Astrocyte of the hippocampus (primary cell): Measurements from ENCODE around the gene OR4B1.
"Not testable (repeated sequence)": the region's sequence is repeated elsewhere in the genome, so short reads cannot be mapped to it uniquely, and the experiment has no call there.

Source experiments
- DNase-seq: peaks from one replicate; pipeline ENCODE4 v3.0.0; 2011; ENCODE audit warnings: low read depth, low spot score

Gene OR4B1, protein sequence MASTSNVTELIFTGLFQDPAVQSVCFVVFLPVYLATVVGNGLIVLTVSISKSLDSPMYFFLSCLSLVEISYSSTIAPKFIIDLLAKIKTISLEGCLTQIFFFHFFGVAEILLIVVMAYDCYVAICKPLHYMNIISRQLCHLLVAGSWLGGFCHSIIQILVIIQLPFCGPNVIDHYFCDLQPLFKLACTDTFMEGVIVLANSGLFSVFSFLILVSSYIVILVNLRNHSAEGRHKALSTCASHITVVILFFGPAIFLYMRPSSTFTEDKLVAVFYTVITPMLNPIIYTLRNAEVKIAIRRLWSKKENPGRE

DNA sequence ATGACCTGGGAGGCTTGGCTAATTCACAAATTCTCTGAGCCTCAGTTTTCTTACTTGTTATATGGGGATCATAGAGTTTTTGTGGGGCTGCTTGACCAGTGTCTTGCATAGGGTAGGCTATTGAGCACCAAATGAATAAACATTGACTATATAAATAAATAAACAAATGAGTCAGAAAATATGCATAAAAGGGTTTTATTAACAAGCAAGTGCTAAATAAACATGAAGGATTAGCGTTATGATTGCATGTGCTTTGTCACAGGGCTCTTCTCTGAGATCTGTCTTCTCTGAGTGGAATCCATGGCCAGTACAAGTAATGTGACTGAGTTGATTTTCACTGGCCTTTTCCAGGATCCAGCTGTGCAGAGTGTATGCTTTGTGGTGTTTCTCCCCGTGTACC, at the start of gene OR4B1:
Gene OR4B1 (plus strand): TSS at position 301 of the 400 bp plus-strand sequence. CDS start 0 bp downstream, at position 301.
- DNase-seq = no peak

DNA sequence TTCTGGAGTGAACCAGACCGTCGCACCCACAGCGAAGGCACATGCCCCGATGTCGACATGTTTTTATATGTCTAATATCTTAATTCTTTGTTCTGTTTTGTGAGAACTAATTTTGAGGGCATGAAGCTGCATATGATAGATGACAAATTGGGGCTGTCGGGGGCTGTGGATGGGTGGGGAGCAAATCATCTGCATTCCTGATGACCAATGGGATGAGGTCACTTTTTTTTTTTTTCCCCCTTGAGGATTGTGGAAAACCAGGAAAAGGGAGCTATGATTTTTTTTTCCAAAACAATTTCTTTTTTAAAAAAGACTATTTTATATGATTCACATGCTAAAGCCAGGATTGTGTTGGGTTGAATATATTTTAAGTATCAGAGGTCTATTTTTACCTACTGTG, 49.2 kb upstream of the OR4B1 start:
- no peak for DNase-seq

DNA sequence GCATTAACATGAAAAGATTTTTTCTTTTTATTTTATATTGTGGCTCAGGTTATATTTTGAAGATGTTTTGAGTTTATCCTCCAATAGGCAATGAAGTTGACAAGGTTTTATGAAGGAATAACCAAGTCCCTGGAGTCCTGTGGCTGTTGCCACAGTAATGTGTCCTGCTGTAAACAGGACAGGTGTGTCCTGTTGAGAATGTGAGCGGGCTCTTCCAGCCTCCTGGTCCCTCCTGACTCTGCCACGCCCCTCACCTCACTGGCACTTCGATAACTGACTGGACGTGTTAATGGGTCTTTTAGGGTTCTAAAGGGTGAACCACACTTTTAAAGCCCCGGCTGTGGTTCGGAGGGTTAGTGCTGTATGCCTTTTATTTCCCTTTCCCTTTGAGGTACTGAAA, 47.8 kb upstream of the OR4B1 start:
- no peak for DNase-seq

DNA sequence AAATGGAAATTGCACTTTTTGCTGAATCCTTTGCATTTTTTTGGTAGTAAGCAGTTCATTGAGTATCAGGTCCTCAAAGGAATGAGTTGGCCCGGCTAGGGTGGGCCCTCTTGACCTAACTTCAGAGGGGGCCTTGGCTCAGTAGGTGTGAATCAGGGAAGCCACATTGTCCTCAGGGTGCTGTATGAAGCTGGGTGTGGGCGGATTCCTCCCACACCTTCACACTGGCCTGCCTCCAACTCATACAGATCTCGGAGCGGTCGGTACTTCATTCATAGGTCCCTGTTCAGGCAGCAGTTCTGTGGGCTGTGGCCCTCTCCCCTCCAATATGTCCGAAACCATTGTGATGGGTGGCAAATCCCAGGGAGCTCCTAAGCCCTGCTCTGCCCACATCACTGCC, 47.4 kb upstream of the OR4B1 start:
- no peak for DNase-seq

DNA sequence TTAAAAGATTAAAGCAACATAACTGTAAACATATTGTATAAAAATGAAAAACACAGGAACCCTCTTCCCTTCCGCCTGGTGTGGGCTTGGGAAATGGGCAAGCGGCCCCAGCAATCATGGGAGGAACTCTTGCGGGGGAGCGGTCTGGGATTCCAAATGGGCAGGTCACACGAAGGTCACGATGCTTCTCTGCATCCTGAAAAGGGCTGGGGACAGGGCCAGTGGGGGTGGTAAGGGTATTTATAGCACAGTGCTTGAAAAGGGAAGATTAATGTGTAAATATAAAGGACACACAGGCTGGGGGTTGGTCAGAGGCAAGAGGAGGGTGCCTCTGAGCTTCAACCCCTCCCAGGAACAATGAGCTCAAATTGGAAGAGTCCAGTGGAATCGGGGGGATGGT, 46.9 kb upstream of the OR4B1 start:
- DNase-seq = no peak

DNA sequence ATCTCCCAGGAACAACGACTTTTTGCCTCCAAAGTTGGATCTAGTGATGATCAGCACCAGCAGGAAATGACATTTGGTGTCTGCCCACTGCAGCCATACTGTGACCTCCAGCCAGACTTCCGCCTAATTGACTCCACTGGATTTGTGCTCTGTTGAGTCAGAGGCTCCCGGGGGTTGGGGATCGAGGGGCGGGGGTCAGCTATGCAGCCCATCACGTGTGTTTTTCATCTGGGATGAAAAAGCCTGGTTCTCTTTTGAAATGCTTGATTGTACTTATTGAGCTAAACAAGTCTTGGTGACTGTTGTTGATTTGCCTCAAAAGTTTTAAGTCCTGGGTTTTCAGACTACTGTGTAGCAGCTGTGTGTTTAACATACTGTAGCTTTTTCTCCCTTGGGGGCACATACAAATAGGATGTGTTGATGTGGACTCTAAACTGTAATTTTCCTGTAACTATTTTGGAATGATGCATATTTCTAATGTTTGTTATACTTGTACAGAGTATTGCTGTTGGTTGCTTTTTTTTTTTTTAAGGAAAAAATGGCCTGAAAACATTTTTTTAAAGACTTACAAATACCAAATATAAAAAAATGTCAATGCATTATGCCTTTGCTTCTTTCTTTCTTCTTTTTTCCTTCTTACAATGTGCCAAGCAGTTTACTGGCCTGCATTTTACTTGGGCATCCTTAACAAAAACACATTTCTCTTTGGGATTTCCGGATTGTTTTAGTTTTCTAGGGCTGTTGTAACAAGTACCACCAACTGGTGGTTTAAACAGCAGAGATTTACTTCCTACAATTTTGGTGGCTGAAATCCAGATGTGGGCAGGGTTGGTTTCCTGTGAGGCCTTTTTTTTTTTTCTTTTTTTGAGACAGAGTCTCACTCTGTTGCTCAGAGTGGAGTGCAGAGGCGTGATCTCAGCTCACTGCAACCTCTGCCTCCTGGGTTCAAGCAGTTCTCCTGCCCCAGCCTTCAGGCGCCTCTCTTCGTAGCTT, 46.1 kb upstream of the OR4B1 start:
- peak; percentile 15 for DNase-seq

DNA sequence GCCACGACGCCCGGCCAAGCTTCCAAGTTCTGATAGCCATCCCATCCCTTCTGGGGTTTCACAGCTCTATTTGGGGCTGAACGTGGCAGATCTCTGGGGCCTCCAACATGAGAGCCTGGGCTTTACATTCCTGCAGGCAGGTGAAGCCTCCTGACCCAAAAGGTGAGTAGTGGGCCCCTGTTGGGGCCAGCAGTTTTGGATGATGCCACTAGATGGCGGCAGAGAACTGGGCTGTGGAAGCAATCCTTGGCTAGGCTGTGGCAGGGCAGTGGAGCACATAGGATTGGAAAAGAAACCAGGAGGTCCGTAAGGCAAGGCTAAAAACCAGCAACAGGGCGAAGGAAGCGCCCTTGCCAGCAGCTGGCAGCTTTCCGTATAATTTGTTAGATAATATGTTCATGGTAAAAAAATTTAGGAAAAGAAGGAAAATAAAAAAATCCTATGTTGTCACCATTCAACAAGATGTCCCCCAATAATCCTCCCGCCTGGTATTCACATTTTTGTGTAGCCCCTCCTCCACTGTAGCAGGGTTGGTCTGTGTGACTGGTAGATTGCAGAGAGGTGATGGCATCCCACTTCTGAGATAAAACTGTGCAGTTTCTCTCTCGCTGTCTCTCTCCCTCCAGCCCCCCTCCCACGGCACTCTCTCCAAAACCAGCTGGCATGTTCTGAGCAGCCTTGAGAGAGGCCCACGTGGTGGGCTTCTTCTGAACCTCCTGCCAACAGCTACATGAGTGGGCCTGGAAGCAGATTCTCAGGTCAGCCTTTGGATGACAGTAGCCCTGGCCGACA, 43.6 kb upstream of the OR4B1 start:
- DNase-seq = peak; percentile 68

DNA sequence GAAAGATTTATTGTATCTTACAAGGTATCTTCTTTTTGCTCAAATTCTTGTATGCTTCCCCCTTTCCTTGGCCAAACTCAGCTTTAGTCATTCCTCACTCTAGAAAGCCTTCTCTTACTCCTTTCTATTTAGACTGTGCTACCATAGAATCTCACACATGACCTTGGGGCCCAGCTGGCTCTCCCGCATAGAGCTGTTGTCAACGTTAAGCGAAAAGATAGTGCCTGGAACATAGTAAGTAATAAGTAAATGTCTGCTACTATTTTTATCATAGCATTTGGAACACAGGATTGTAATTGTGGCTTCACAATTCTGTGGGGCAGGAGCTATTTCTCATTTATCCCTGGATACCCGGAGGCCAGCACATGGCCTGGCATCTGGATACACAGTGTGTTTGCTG, 38.9 kb upstream of the OR4B1 start:
- DNase-seq = no peak

DNA sequence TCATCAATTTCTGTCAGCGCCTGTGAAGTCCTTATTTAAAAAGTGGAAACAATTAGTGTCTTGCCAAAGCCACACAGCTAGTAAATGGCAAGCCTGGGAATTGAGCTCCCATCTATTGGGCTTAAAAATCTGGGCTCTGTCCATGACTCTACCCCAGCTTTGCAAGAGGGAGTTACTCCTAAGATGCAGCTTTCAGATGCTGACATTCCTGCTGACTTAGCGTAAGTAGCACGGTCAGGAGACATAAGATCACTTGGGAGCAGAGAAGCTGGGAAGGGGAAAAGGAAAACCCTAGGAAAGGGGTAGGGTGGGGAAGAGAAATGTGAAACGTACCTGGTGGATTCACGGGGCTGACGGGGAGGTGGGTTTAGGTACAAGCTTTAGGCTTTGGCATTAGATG, 36.0 kb upstream of the OR4B1 start:
- no peak for DNase-seq

DNA sequence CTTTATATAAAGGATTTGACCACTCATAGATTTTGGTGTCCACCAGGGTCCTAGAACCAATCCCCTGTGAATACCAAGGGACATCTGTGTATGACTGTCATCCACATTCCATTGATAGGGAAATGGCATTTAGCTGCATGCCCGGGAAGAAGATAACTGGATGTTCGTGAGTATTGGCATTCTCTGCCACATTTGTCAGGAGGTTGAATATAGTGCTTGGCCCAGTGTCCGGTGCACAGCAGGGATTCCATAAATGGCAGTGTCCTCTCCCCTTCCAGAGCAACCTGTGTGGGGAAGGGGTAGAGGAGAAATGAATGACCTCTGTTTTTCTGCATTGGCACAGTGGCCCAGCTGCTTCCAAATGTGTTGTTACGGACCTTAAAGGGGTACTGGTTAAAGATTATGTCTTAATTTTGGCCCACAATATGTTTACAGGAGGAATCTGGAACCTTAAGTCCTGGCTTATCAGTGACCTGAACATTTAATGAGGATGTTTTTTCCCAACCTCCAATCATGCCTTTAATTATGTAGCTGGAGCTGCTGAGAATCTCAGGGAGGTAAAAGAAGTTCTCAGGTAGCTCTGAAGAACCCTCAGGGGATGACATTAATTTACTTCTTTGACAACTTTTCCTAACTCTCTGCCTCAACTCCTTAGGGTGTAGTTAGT, 33.6 kb upstream of the OR4B1 start:
- DNase-seq = no peak

DNA sequence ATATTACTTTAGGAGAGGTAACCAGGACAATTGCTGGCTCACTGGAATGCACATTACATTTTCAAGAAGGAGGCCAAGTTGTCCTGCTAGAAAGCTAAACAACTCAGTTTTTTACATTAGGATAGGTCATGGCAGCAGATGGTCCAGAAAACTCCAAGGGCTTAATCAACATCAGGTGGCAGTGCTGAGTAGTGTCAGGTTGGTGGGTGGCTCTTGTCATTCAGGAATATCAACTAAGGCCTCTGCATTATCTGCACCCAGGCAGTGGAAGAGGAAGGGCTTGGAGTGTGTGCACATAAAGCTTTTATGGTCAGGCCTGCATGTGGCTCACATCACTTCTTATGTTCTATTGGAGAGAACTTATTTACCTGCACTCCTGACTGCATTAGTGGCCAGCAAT, 32.2 kb upstream of the OR4B1 start:
- DNase-seq = no peak

DNA sequence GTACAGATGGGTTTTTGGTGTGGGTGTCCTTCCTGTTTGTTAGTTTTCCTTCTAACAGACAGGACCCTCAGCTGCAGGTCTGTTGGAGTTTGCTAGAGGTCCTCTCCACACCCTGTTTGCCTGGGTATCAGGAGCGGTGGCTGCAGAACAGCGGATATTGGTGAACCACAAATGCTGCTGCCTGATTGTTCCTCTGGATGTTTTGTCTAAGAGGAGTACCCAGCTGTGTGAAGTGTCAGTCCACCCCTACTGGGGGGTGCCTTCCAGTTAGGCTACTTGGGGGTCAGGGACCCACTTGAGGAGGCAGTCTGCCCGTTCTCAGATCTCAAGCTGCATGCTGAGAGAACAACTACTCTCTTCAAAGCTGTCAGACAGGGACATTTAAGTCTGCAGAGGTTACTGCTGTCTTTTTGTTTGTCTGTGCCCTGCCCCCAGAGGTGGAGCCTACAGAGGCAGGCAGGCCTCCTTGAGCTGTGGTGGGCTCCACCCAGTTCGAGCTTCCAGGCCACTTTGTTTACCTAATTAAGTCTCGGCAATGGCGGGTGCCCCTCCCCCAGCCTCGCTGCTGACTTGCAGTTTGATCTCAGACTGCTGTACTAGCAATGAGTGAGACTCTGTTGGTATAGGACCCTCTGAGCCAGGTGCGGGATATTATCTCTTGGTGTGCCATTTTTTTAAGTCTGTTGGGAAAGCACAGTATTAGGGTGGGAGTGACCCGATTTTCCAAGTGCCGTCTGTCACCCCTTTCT, 25.5 kb upstream of the OR4B1 start:
- not testable (repeated sequence) for DNase-seq

DNA sequence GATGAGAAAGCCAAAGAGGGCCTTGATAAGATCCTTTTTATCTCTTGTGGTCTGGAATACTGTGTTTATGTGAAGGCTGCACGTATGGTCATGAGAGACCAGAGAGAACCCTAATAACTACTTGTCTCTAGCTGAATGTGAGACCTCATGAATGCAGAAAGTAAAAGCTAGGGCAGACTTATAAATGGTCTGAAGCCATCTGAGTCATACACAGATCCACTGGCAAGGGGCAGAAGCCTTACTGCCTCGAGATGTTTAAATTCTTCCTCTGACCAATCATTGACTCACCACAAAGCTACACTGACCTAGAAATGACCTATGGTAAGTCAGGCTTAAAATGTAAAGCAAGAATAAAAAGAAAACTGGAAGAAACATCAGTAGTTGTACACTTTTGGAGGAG, 22.7 kb upstream of the OR4B1 start:
- no peak for DNase-seq

DNA sequence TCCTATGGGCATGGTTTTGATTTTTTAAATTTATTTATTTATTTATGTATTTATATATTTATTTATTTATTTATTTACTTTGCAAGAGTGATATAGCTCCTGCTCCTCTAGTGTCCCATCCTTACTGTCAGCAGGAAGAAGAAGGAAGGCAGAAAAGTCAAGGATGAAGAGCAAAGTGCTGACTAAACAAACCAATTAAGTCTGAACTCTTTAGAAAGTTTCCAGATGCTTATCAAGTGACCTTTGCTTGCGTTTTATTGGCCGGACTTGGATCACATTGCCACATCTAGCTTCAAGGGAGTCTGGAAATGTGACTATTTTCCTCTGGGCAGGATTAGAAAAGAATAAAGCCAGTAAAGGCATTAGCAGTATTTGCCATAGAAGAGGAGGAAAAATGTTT, 8.7 kb upstream of the OR4B1 start:
- DNase-seq = no peak

DNA sequence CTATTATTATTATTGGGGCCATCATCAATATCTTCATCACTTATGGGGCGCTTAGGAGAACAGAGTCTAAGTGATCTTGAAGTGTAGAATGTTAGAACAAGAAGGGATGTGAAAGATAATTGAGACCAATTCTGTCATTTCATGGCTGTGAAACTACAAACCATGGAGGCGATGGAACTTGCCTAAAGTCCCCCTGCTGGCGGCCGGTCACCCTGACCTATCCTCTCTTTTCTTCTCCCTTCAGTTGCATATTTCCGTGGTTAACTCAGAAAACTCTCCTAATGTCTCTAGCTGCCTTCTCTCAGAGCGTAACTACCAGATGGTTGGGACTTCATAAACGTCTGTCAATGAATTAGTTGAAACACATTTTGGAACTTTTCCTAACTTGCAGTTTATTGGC, 6.6 kb upstream of the OR4B1 start:
- peak; percentile 0 for DNase-seq

DNA sequence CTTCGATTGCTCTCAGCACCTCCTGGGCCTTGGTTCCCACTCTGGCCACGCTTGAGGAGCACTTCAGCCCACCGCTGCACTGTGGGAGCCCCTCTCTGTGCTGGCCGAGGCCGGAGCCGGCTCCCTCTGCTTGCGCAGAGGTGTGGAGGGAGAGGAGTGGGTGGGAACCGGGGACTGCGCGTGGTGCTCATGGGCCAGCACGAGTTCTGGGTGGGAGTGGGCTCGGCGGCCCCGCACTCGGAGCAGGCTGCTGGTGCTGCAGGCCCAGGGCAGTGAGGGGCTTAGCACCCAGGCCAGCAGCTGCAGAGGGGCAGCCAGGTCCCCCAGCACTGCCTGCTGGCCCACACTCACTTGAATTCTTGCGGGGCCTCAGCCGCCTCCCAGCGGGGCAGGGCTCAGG, 12.2 kb downstream of the OR4B1 start:
- no peak for DNase-seq

DNA sequence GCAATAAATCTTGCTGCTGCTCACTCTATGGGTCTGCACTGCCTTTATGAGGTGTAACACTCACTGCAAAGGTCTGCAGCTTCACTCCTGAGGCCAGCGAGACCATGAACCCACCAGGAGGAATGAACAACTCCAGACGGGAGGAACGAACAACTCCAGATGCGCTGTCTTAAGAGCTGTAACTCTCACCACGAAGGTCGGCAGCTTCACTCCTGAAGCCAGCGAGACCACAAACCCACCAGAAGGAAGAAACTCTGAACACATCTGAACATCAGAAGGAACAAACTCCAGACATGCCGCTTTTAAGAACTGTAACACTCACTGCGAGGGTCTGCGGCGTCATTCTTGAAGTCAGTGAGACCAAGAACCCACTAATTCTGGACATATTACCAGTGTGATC, 13.4 kb downstream of the OR4B1 start:
- not testable (repeated sequence) for DNase-seq

DNA sequence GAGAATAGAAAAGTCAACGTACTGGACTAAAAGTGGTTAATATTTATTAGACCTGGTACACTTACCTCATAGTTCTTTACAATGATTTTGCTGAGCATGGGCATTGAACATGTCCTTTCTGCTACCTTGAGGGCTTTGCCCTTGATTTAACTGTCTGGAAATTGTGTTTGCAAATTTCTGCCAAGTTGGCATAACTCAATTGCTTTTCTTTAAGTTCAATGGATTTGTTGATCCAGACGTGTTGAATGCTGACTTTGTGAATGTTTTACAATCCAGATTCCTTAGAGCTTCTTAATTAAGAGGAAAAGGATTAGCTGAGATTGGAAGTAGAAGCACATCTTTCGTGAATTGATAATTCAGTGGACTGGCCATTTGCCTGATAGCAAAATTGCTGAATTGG, 21.1 kb downstream of the OR4B1 start:
- DNase-seq = no peak

DNA sequence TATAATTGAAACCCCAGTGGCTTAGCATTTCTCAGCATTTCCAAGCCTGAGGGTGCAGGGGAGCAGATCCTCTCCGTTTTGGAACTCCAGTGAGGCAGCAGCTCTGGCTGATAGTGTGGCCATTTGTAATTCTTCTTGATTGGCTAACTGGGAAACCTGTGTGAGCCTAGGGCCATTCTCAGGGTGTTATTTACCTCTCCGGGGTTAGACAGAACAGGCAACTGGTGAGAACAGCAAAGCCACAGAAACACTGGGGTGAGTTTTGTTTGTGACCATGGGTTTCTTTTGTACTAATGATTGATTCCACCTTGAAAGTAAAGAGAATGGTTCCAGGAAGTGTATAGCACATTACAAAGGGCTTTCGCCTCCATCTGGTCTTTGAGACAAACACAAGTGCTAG, 25.9 kb downstream of the OR4B1 start:
- DNase-seq = no peak

DNA sequence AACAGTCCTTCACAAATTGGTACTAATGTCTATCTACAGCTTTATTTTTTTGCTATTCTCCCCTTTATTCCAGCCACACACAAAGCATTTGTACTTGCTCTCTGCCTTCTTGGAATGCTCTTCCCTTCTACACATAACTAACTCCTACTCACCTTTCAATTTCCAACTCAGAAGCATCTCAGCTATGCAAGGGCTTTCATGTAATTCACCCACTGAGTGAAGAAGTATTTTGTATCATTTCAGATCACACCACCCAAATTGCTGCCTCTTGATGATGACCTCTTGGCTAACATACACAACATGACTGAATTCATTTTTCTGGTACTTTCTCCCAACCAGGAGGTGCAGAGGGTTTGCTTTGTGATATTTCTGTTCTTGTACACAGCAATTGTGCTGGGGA, 28.2 kb downstream of the OR4B1 start, which contains the start of gene OR4X2:
Gene OR4X2 (plus strand): TSS at position 301 of the 400 bp plus-strand sequence. CDS start 0 bp downstream, at position 301.
- no peak for DNase-seq

DNA sequence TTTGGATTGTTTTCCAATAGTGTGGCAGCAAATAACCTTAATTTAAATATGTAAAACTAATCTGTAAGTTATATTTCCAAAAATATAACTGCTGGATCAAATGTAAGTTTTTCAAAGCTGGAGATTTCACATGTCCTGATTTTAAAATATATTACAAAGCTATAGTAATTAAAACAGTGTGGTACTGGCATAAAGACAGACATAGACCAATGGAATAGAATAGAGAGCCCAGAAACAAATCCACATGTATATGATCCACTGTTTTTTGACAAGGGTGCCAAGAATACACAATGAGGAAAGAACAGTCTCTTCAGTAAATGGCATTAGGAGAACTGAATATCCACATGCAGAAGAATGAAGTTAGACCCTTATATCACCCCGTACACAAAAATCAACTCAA, 32.3 kb downstream of the OR4B1 start:
- DNase-seq = no peak
